Thymus (tissue), 11 donors: ENCODE results near the gene HPF1. TPM values are rescaled to one million over a fixed set of nuclear protein-coding genes. Genes with fewer than 3 reads are reported as not detected.

ENCODE experiments used
- DNase-seq, 9 donors: peaks; one replicate each; pipeline ENCODE4 v3.0.0-alpha.2; 2013; ENCODE audit warnings: low spot score in 9 of 9, low read depth in 6 of 9, missing footprints in 1 of 9
- H3K27ac ChIP-seq, 2 donors: one replicate each; pipeline ENCODE4 v1.5.1; 2013; ENCODE audit warnings: control low read depth in 1 of 2, low read depth in 1 of 2, low read length in 1 of 2, mild to moderate bottlenecking in 1 of 2, moderate library complexity in 1 of 2
- H3K27me3 ChIP-seq, 2 donors: one replicate each; pipeline ENCODE4 v1.5.1; 2013; ENCODE audit warnings: low read length in 1 of 2; ENCODE audit not compliant: control insufficient read depth in 2 of 2, insufficient read depth in 1 of 2
- H3K36me3 ChIP-seq, 2 donors: one replicate each; pipeline ENCODE4 v1.5.1; 2013; ENCODE audit warnings: low read length in 1 of 2, mild to moderate bottlenecking in 1 of 2, moderate library complexity in 1 of 2; ENCODE audit not compliant: control insufficient read depth in 2 of 2, insufficient read depth in 2 of 2
- H3K4me1 ChIP-seq, 2 donors: one replicate each; pipeline ENCODE4 v1.5.1; 2013; ENCODE audit warnings: low read length in 2 of 2; ENCODE audit not compliant: control insufficient read depth in 2 of 2, insufficient read depth in 2 of 2
- H3K4me3 ChIP-seq, 2 donors: one replicate each; pipeline ENCODE4 v1.5.1; 2013; ENCODE audit warnings: low read length in 2 of 2, control low read depth in 1 of 2, mild to moderate bottlenecking in 1 of 2
- H3K9me3 ChIP-seq, 2 donors: one replicate each; pipeline ENCODE4 v1.5.1; 2013; ENCODE audit warnings: low read length in 1 of 2, mild to moderate bottlenecking in 1 of 2; ENCODE audit not compliant: control insufficient read depth in 2 of 2, insufficient read depth in 1 of 2
- WGBS: extraction: QIAGEN DNeasy Blood & Tissue Kit; methylation state at CpG from one replicate; pipeline ENCODE4 v1.1.7; 2013; 5-methylcytosine and 5-hydroxymethylcytosine counted together
- polyA plus RNA-seq: library from polyadenylated mRNA; stranded (reverse); fragments of 200-250 nt; gene quantifications from one replicate; pipeline ENCODE4 v1.2.3, GENCODE V29; 2013
- total RNA-seq: library from RNA; stranded (reverse); fragments of 120-200 nt; gene quantifications from one replicate; pipeline ENCODE4 v1.2.4, GENCODE V29; 2013
- donor health status: healthy.

HPF1 gene
- total and polyA plus RNA-seq, 2 donors, result 29.1 to 37.7 TPM

GRCh38 chr4:169723207-169723965 is 34.4 kb downstream of the HPF1 start:
- peak in 2 of 9 donors; percentile 6 to 25 for DNase-seq
- WGBS, result 96% methylated on average over 9 of the region's 9 CpGs
- Histone ChIP-seq H3K4me3 (no peak overlapping the region), H3K4me1 (no peaks in the 10 kb centered on the region), H3K27me3 (no peaks in the 10 kb centered on the region), H3K9me3 (no peaks in the 10 kb centered on the region), H3K36me3 (peaks cover 4 to 15% of the 10 kb centered on the region in 2 donors), H3K27ac (no peak overlapping the region)

GRCh38 chr4:169720529-169720928 is 37.2 kb downstream of the HPF1 start:
- peak in 2 of 9 donors; percentile 2 to 14 for DNase-seq
- H3K9me3 ChIP-seq, result no peaks in the 10 kb centered on the region
- H3K36me3 ChIP-seq, result peaks cover 4 to 11% of the 10 kb centered on the region in 2 donors
- no peak overlapping the region for H3K27ac ChIP-seq
- no peaks in the 10 kb centered on the region for H3K4me1 ChIP-seq
- no peaks in the 10 kb centered on the region for H3K27me3 ChIP-seq
- 95% methylated on average over 7 of the region's 7 CpGs for WGBS
- H3K4me3 ChIP-seq, result no peak overlapping the region

- Histone ChIP-seq H3K9me3 (no peaks in the 10 kb centered on the region), H3K4me3 (no peak overlapping the region), H3K4me1 (no peaks in the 10 kb centered on the region), H3K27ac (no peak overlapping the region), H3K36me3 (peaks cover 4 to 22% of the 10 kb centered on the region in 2 donors), H3K27me3 (no peaks in the 10 kb centered on the region)
- no peak for DNase-seq
- WGBS, result 85% methylated on average over 1 of the region's 1 CpG
These were observed 41.1 kb downstream of the HPF1 start for GRCh38 chr4:169716677-169717076.

- Histone ChIP-seq H3K4me1 (no peaks in the 10 kb centered on the region), H3K4me3 (no peak overlapping the region), H3K9me3 (no peaks in the 10 kb centered on the region), H3K27ac (no peak overlapping the region), H3K36me3 (peaks cover 4 to 24% of the 10 kb centered on the region in 2 donors), H3K27me3 (no peaks in the 10 kb centered on the region)
- 98% methylated on average over 2 of the region's 2 CpGs for WGBS
- no peak for DNase-seq
These were observed 41.9 kb downstream of the HPF1 start for GRCh38 chr4:169715826-169716225.

GRCh38 chr4:169707958-169708643 is 49.6 kb downstream of the HPF1 start:
- Histone ChIP-seq H3K4me1 (no peaks in the 10 kb centered on the region), H3K9me3 (no peaks in the 10 kb centered on the region), H3K27me3 (no peaks in the 10 kb centered on the region), H3K4me3 (no peak overlapping the region), H3K36me3 (peaks cover 8 to 27% of the 10 kb centered on the region in 2 donors), H3K27ac (no peak overlapping the region)
- WGBS, result 99% methylated on average over 2 of the region's 2 CpGs
- no peak for DNase-seq

- H3K4me1 ChIP-seq, result no peaks in the 10 kb centered on the region
- no peak for DNase-seq
- 96% methylated on average over 5 of the region's 5 CpGs for WGBS
- H3K36me3 ChIP-seq, result peaks cover 4 to 28% of the 10 kb centered on the region in 2 donors
- no peaks in the 10 kb centered on the region for H3K9me3 ChIP-seq
- no peak overlapping the region for H3K27ac ChIP-seq
- no peak overlapping the region for H3K4me3 ChIP-seq
- H3K27me3 ChIP-seq, result no peaks in the 10 kb centered on the region
These were observed 59.4 kb downstream of the HPF1 start for GRCh38 chr4:169698331-169698730.

- Histone ChIP-seq H3K4me3 (no peak overlapping the region), H3K4me1 (no peaks in the 10 kb centered on the region), H3K27me3 (no peaks in the 10 kb centered on the region), H3K27ac (no peak overlapping the region), H3K9me3 (no peaks in the 10 kb centered on the region), H3K36me3 (peaks cover 3 to 14% of the 10 kb centered on the region in 2 donors)
- DNase-seq, result no peak
- WGBS, result 89% methylated on average over 5 of the region's 5 CpGs
These were observed 67.0 kb downstream of the HPF1 start for GRCh38 chr4:169690787-169691186.

- DNase-seq, result no peak
- Histone ChIP-seq H3K4me3 (no peak overlapping the region), H3K4me1 (no peaks in the 10 kb centered on the region), H3K36me3 (peaks cover 3 to 14% of the 10 kb centered on the region in 2 donors), H3K27ac (no peak overlapping the region), H3K27me3 (no peaks in the 10 kb centered on the region), H3K9me3 (no peaks in the 10 kb centered on the region)
- 94% methylated on average over 1 of the region's 1 CpG for WGBS
These were observed 68.1 kb downstream of the HPF1 start for GRCh38 chr4:169689681-169690080.

- no peak overlapping the region for H3K4me3 ChIP-seq
- H3K36me3 ChIP-seq, result peaks cover 0 to 9% of the 10 kb centered on the region in 2 donors
- no peaks in the 10 kb centered on the region for H3K9me3 ChIP-seq
- H3K27me3 ChIP-seq, result no peaks in the 10 kb centered on the region
- DNase-seq, result no peak
- 97% methylated on average over 4 of the region's 4 CpGs for WGBS
- H3K4me1 ChIP-seq, result no peaks in the 10 kb centered on the region
- no peak overlapping the region for H3K27ac ChIP-seq
These were observed 75.2 kb downstream of the HPF1 start for GRCh38 chr4:169682372-169683047.
